NK-92 treated with Interleukin-12 subunit alpha and Interleukin-12 subunit beta, amount 100 ng/mL, for 24 hours (cell line): ENCODE measurements around the gene OPCML.

Experiments
- DNase-seq: peaks from one replicate; lab custom pipeline; 2025; lab: John Stamatoyannopoulos, UW

The OPCML gene

GRCh38 chr11:132665205-132665604, 867.1 kb downstream of the OPCML start:
- no peak for DNase-seq

GRCh38 chr11:132658696-132659095, 873.6 kb downstream of the OPCML start:
- DNase-seq, result no peak

- DNase-seq, result no peak
Measured at GRCh38 chr11:132658004-132658403, 874.3 kb downstream of the OPCML start.

- DNase-seq, result no peak
Measured at GRCh38 chr11:132655187-132655855, 877.0 kb downstream of the OPCML start.

GRCh38 chr11:132653237-132653636, 879.1 kb downstream of the OPCML start:
- DNase-seq, result no peak

DNA sequence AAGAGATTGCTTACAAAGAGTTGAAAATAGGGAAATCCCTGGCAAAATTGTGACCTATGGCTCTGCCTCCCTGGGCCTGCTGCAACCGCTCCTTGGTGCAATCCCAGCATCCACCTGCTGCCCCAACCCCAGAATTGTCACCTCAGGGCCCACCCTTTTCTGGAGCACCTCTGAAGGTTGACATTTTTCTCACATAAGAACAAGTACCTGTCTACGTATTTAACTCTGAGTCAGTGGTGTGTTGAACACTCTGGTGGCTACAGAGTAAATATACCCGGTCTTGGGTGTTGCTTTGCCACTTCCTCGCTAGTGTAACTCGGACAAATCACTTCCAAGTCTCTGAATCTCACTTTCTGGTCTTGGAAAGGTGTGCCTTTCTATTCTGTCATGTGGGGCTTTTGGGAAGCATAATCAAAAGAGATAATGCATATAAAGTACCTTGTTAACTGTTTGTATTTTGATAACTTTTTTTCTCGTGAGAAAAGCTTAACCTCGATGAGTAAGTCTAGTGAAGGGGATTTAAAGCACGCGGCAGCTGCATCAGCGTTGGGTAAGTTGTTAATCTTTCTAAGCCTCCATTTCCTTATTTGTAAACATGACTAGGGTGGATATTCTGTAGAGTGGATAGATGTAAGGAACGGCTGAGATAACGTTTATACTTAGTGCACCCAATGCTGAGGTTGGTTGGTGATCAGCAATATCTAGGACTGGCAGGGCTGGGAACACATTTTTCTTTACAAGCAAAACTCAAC, 881.2 kb downstream of the OPCML start:
- no peak for DNase-seq

DNA sequence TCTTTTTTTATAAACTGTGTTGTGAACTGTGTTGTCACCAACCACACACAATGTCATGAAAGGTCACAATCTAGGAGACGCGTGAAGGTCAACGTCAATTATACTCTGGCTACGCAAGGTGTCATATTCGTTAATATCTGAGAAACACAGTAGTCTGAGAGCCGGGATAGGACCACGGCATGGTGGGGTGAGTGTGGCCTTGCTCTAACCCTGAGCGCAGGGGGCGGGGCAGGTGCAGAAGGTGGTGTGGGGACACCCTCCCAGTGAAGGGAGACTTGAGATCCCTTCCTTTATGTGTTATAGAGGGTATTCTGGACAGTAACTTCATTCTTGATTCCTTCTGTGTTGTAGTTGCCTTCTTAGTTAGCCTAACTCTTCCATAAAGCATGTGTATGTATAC, 883.0 kb downstream of the OPCML start:
- no peak for DNase-seq

DNA sequence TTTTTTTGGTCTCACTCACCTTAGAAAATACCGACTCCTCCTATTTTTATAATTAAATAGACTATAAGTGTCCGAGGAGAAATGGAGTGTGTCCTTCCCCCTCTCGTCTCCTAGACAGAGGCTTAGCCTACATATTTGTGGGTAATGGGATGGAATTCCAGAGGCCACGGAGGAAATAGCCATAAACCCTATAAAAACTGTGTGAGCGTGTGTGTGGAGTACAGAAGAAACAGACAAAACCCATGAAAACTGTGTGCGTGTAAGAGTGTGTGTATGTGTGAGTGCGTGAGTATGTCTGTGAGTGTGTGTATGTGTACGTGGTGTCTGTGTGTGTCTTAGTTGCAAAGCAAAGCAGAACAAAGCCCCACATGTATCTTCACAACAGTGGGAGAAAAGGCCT, 883.5 kb downstream of the OPCML start:
- DNase-seq, result no peak

DNA sequence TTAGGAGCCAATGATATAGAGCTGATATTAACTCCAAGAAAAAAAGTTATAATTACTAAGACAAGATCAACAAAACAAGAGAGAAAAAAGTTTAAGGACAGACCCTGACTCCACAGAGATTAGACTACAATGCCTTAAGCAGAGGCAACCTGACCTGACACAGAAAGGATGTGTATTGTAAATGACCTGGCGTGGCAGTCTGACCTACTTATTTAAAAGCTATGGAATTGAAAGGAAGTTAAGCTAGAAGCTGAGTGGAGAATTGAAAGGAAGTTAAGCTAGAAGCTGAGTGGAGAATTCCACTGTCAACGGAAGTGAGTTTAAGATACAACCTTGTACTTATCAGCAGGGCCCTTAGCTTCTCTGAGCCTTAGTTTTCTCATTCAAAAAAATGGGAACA, 885.4 kb downstream of the OPCML start:
- no peak for DNase-seq

- DNase-seq, result no peak
Measured at GRCh38 chr11:132644520-132645239, 887.6 kb downstream of the OPCML start.

- DNase-seq, result no peak
Measured at GRCh38 chr11:132643239-132643638, 889.1 kb downstream of the OPCML start.

GRCh38 chr11:132640952-132641351, 891.3 kb downstream of the OPCML start:
- DNase-seq, result no peak

GRCh38 chr11:132639986-132640385, 892.3 kb downstream of the OPCML start:
- DNase-seq, result no peak

GRCh38 chr11:132639403-132639802, 892.9 kb downstream of the OPCML start:
- no peak for DNase-seq

DNA sequence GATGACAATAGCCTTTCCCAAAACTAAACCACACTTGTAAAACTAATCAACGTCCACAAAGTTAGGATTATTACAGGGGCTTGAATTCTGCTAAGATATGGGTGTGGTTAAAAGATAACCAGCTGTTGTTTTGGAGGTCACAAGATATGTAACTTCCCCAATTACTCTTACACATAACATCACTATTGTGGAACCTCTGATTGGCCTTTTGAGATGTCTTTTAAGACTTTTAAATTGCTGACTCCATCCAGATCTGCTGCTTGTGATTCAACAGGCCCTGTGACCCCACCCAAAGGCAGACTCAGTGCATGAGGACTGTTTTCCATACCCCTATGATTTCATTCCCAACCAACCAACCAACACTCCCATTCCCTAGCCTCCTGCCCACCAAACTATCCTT, 893.9 kb downstream of the OPCML start:
- no peak for DNase-seq

GRCh38 chr11:132636523-132636922, 895.8 kb downstream of the OPCML start:
- DNase-seq, result no peak

- DNase-seq, result no peak
Measured at GRCh38 chr11:132632641-132633124, 899.6 kb downstream of the OPCML start.

GRCh38 chr11:132631989-132632388, 900.3 kb downstream of the OPCML start:
- DNase-seq, result no peak

DNA sequence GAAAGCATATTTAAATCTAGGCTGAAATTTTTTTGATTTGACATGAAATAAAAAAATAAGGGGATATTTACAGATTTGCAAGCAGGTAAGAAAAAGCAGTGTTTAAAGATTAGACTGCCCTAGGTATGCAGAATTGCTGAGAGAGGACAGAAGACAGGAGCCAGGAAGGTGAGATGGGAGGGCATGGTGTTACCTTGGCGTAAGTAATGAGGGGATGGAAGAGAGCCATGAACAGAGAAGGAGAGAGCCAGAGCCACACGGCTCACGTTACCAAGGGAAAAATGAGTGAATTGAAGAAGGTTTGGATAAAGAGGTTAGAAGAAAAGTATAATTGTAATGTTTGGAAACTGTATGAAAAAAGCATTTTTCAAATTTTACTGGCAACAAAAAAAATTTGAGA, 904.3 kb downstream of the OPCML start:
- DNase-seq, result no peak

- DNase-seq, result no peak
Measured at GRCh38 chr11:132626446-132626845, 905.9 kb downstream of the OPCML start.

DNA sequence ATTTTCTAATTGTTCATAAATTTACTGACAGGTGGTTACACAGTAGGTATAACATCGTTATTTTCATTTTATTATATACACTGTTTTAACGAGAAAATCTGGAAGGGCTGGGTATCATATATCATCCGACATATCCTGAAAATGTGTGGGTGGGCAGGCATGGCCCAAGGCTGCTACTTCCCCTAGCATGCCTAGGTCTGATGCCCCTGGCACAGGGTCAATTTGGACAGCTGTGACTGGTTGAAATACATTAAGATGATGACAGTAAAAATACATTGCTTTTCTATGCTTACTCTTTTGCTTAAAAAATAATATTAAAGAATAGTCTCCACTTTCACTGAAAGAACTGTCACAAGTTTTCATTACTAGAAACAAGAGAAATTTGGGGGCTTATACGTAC, 908.8 kb downstream of the OPCML start:
- DNase-seq, result no peak

DNA sequence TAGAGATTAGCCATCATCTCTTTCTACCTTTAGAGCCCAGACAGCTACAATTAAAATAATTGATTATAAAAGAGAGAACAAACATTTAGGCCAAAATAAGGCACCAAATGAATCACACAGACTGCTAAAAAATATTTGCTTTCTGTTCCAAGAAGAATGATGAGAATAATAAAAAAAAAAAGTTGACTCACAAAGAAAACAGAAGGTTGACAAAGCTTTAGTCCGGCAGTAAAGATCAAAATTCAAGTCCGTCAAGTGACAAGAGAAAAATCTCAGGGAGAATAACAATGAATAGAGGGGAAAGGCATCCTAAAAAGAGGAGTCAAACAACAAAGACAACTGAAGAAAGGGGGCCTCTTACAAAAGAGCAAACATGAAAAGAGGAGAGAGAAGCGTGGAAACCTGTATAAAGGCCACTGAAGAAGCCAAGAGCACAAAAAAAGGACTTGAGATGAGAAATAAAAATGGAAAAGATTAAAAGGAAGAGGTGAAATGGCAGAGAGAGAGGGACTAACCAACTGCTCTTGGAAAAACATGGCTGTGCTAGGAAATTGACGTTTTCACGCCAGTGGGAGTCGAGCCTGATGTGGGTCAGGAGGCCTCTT, 910.2 kb downstream of the OPCML start:
- DNase-seq, result no peak

DNA sequence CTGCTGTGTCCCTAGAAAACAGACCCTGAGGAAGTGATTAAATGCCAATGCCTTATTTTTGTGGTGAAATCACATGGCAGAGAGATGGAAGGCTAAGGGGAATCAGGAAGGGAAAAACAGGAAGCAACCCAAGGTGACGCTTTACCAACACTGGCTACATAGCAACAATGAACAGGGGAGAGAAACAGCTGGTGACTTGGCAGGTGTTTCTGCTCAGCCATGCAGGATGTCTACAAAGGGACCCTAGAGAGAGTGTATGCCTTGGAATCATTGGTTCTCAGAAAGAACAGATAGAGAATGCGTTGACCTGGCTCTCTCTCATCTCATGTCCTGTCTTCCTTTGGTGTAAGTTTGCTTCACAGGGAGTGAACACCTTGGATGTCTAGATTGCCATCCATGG, 911.9 kb downstream of the OPCML start:
- no peak for DNase-seq
